ENCODE results near the gene MAEA. TPM values are rescaled to one million over a fixed set of nuclear protein-coding genes. Genes with fewer than 3 reads are reported as not detected.

The MAEA gene
- total RNA-seq, 1 donor from 2014 or later: 81.3 TPM

DNA sequence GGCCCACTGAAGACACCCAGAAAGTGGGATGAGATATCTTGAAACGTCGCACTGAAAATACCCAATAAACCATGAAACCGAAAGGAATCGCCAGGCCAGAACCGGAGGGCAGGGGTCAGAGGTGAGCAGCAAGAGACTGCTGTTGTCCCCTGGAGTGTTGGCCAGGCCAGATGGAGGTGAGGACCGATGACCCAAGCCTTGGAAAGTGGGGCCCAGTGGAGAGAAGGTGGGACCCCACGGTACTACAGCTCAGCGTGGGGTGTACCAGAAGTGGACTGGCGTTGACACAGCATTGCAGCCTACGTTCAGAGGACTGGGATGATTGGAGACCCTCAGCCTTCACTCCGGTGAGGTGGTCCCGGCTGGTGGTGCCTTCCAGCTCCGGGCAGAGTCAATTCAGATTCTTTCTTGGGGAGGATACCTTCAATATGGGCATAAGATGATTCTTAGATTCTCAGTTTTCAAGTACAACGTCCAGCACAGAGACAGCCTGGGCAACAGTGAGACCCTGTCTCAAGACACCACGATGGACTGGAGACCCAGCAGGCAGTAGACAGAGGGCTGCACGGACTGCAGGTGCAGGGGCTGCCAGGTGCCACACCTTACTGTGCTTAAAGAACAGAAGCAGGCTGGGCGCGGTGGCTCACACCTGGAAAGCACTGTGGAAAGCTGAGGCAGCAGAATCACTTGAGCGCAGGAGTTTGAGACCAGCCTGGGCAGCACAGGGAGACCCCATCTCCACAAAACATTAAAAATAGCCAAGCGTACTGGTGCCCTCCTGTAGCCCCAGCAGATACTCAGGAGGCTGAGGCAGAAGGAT, 23.3 kb downstream of the MAEA start:
- Mint-ChIP-seq H3K4me3 (ENCODE audit: low read depth) (no peak overlapping the region), H3K9me3 (ENCODE audit: low read depth) (no peaks in the 10 kb centered on the region), H3K27ac (no peak overlapping the region), H3K36me3 (ENCODE audit: insufficient read depth) (peaks cover 15% of the 10 kb centered on the region), H3K27me3 (no peaks in the 10 kb centered on the region), H3K4me1 (ENCODE audit: low read depth) (peaks cover 18% of the 10 kb centered on the region)
- TF ChIP-seq, protein P1, sequence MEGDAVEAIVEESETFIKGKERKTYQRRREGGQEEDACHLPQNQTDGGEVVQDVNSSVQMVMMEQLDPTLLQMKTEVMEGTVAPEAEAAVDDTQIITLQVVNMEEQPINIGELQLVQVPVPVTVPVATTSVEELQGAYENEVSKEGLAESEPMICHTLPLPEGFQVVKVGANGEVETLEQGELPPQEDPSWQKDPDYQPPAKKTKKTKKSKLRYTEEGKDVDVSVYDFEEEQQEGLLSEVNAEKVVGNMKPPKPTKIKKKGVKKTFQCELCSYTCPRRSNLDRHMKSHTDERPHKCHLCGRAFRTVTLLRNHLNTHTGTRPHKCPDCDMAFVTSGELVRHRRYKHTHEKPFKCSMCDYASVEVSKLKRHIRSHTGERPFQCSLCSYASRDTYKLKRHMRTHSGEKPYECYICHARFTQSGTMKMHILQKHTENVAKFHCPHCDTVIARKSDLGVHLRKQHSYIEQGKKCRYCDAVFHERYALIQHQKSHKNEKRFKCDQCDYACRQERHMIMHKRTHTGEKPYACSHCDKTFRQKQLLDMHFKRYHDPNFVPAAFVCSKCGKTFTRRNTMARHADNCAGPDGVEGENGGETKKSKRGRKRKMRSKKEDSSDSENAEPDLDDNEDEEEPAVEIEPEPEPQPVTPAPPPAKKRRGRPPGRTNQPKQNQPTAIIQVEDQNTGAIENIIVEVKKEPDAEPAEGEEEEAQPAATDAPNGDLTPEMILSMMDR (IDR thresholded peaks at IDR 0.05; ENCODE audit: unreplicated experiment): no peak
- no peak for DNase-seq (ENCODE audit: low spot score, unreplicated experiment)

GRCh38 chr4:1315306-1315705, 25.6 kb downstream of the MAEA start:
- Mint-ChIP-seq H3K27me3 (no peaks in the 10 kb centered on the region), H3K27ac (no peak overlapping the region), H3K36me3 (ENCODE audit: insufficient read depth) (peaks cover 28% of the 10 kb centered on the region), H3K9me3 (ENCODE audit: low read depth) (no peaks in the 10 kb centered on the region), H3K4me1 (ENCODE audit: low read depth) (peaks cover under 1% of the 10 kb centered on the region), H3K4me3 (ENCODE audit: low read depth) (no peak overlapping the region)
- TF ChIP-seq, protein P1 (IDR thresholded peaks at IDR 0.05; ENCODE audit: unreplicated experiment): no peak
- no peak for DNase-seq (ENCODE audit: low spot score, unreplicated experiment)

- Mint-ChIP-seq H3K27ac (no peak overlapping the region), H3K4me1 (ENCODE audit: low read depth) (no peaks in the 10 kb centered on the region), H3K4me3 (ENCODE audit: low read depth) (no peak overlapping the region), H3K27me3 (no peaks in the 10 kb centered on the region), H3K36me3 (ENCODE audit: insufficient read depth) (peaks cover 31% of the 10 kb centered on the region), H3K9me3 (ENCODE audit: low read depth) (no peaks in the 10 kb centered on the region)
- TF ChIP-seq, protein P1 (IDR thresholded peaks at IDR 0.05; ENCODE audit: unreplicated experiment): no peak
- DNase-seq (ENCODE audit: low spot score, unreplicated experiment): no peak
Measured at GRCh38 chr4:1315836-1316536, 26.3 kb downstream of the MAEA start.

DNA sequence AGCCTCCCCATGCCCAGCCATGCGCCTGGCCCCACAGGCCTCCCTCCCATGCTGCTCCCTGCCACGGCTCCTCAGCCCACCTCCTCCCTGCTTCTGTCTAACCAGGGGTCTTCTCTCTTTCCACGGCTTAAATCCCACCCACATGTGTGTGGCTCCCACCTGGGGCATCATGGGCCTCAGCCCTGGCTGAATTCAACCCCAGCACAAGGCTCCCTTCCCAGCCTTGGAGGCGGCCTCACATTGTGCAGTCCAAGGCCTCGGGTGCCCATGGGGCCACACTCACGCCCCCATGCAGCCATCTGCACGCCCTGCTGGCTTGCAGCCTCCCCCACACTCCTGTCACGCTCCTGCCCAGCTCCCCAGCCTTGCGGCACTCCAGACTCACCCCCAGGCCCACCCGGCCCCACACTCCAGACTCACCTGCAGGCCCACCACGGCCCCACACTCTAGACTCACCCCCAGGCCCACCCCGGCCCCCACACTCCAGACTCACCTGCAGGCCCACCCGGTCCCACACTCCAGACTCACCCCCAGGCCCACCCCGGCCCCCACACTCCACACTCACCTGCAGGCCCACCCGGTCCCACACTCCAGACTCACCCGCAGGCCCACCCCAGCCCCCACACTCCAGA, 27.0 kb downstream of the MAEA start:
- Mint-ChIP-seq H3K27me3 (no peaks in the 10 kb centered on the region), H3K27ac (no peak overlapping the region), H3K4me1 (ENCODE audit: low read depth) (no peaks in the 10 kb centered on the region), H3K36me3 (ENCODE audit: insufficient read depth) (peaks cover 34% of the 10 kb centered on the region), H3K9me3 (ENCODE audit: low read depth) (no peaks in the 10 kb centered on the region), H3K4me3 (ENCODE audit: low read depth) (no peak overlapping the region)
- DNase-seq (ENCODE audit: low spot score, unreplicated experiment): no peak
- TF ChIP-seq, protein P1 (IDR thresholded peaks at IDR 0.05; ENCODE audit: unreplicated experiment): no peak
